Measurements from ENCODE around the gene RSU1. TPM values are rescaled to one million over a fixed set of nuclear protein-coding genes. Genes with fewer than 3 reads are reported as not detected.

The RSU1 gene
- total and polyA plus RNA-seq, 10 of the 15 experiments (the other 5 are each of a cell fraction or from before 2014, with no cell fraction given) = 49.2 to 139 (median 81.3) TPM

GRCh38 chr10:16727666-16728065 lies 89.6 kb downstream of the RSU1 start:
- no TSS peak for BruUV-seq (replicated peaks)
- ChIA-PET RAD21 (ENCODE audit: unreplicated experiment) (no interaction called here), CTCF (interaction anchor here (1.6 kb wide), 1 partner anchor 19 kb away, joined by 3 read pairs; no protein-coding TSS in a partner anchor), SMC1A (ENCODE audit: uncharacterized antibody, unreplicated experiment) (no interaction called here), POLR2A (no interaction called here)
- intact Hi-C loops (cut with micrococcal nuclease; ENCODE audit: unreplicated experiment) = no loop called here
- Histone ChIP-seq H3K4me1 (ENCODE audit: control insufficient read depth, insufficient read depth, low read length) (no peaks in the 10 kb centered on the region), H3K79me2 (ENCODE audit: control insufficient read depth, insufficient read depth, low read length) (no peaks in the 10 kb centered on the region), H2AFZ (ENCODE audit: control insufficient read depth, low read depth, low read length) (no peak overlapping the region), H3K27me3 (replicated peaks in 1 of 2; ENCODE audit: control insufficient read depth in 2 of 2, insufficient read depth in 2 of 2, low read length in 1 of 2) (no peaks in the 10 kb centered on the region), H3K4me3 (no peak overlapping the region), H3K9ac (ENCODE audit: control insufficient read depth, insufficient read depth, low read length) (no peak overlapping the region), H3K27ac (ENCODE audit: control insufficient read depth, insufficient read depth) (no peak overlapping the region), H3K9me3 (replicated peaks; ENCODE audit: control insufficient read depth, insufficient read depth, low read length) (no peaks in the 10 kb centered on the region), H4K20me1 (ENCODE audit: control insufficient read depth, insufficient read depth) (no peaks in the 10 kb centered on the region), H3K36me3 (ENCODE audit: control insufficient read depth in 2 of 2, insufficient read depth in 2 of 2, low read length in 1 of 2) (peaks cover 0 to 6% of the 10 kb centered on the region in 2 experiments; a peak in 2 of 4 replicates), H3K4me2 (ENCODE audit: control insufficient read depth, insufficient read depth) (no peak overlapping the region)
- FAIRE-seq (no peak), ATAC-seq (no peak), DNase-seq (ENCODE audit: low read depth, low spot score) (no peak)
- in situ Hi-C loops (cut with MboI) = no loop called here
- WGBS (ENCODE audit: insufficient coverage, insufficient replicate concordance, low lambda C conversion rate, missing lambda C conversion rate) = 97% methylated on average over 8 of the region's 8 CpGs
- TF ChIP-seq ATF2 (IDR thresholded peaks at IDR 0.05; ENCODE audit: low read length) (no peak), CHD4 (IDR thresholded peaks at IDR 0.05) (no peak), SIN3A (IDR thresholded peaks at IDR 0.05; ENCODE audit: low read depth, low read length) (no peak), CTCF (IDR thresholded peaks at IDR 0.05 in 2 of 3, conservative IDR thresholded peaks at IDR 0.05 in 1 of 3; ENCODE audit: control insufficient read depth in 2 of 3, extremely low read depth in 1 of 3, insufficient read depth in 1 of 3, low read depth in 3 of 3, low read length in 3 of 3) (no peak), NBN (IDR thresholded peaks at IDR 0.05) (no peak), HSF1 (IDR thresholded peaks at IDR 0.05; ENCODE audit: low read depth, low read length) (no peak), BCL11A (IDR thresholded peaks at IDR 0.05; ENCODE audit: low read depth, low read length) (no peak), GABPA (IDR thresholded peaks at IDR 0.05; ENCODE audit: low read depth) (no peak), ZNF217 (IDR thresholded peaks at IDR 0.05) (no peak), SUZ12 (IDR thresholded peaks at IDR 0.05; ENCODE audit: unreplicated experiment) (no peak), HDAC2 (IDR thresholded peaks at IDR 0.05) (no peak), JUNB (IDR thresholded peaks at IDR 0.05) (no peak), BCL3 (IDR thresholded peaks at IDR 0.05; ENCODE audit: borderline replicate concordance, insufficient read depth, low read depth, low read length, poor library complexity, severe bottlenecking) (no peak)
